DND-41 (cell line): ENCODE results near the gene LYL1.
A peak's percentile ranks its signal among the peaks of the same experiment; 100 is the strongest.

Experiments
- ATAC-seq: fragments of 200-7000 bp; cut with Tn5 transposase; 3 replicates; pipeline ENCODE4 v1.9.1; 2021; ENCODE audit warnings: low read depth; ENCODE audit not compliant: insufficient read depth
- DNase-seq: peaks from one replicate; pipeline ENCODE4 v3.0.0-alpha.2; 2020
- H2AFZ ChIP-seq: 2 replicates; pipeline ENCODE4 v1.6.0; 2012; ENCODE audit warnings: low read depth, low read length
- H3K27ac ChIP-seq: 2 replicates; pipeline ENCODE4 v1.5.1; 2012; ENCODE audit warnings: low read length, inconsistent platforms
- H3K27me3 ChIP-seq: fragments of 200-600 bp; sonication (generic); 2 replicates; pipeline ENCODE4 v1.6.0; 2012; ENCODE audit warnings: low read length, mild to moderate bottlenecking, inconsistent platforms; ENCODE audit not compliant: insufficient read depth, poor library complexity
- H3K36me3 ChIP-seq: 2 replicates; pipeline ENCODE4 v1.5.1; 2012; ENCODE audit warnings: low read length, inconsistent platforms; ENCODE audit not compliant: insufficient read depth
- H3K4me1 ChIP-seq: 2 replicates; pipeline ENCODE4 v1.5.1; 2012; ENCODE audit warnings: mild to moderate bottlenecking, low read length; ENCODE audit not compliant: insufficient read depth
- H3K4me2 ChIP-seq: 2 replicates; pipeline ENCODE4 v1.6.0; 2012; ENCODE audit warnings: mild to moderate bottlenecking, moderate library complexity, low read length, inconsistent platforms; ENCODE audit not compliant: insufficient read depth
- H3K4me3 ChIP-seq, 2 experiments: fragments of 200-600 bp in 1 of 2; shearing (Covaris generic) in 1 of 2; 2 replicates each; pipeline ENCODE4 v1.5.1; 2012 to 2016; ENCODE audit warnings: inconsistent platforms in 2 of 2, low read length in 2 of 2, mild to moderate bottlenecking in 2 of 2, low read depth in 1 of 2, moderate library complexity in 1 of 2
- H3K79me2 ChIP-seq: 2 replicates; pipeline ENCODE4 v1.6.0; 2012; ENCODE audit warnings: low read length, inconsistent platforms; ENCODE audit not compliant: insufficient read depth
- H3K9ac ChIP-seq: 2 replicates; pipeline ENCODE4 v1.6.0; 2012; ENCODE audit warnings: low read depth, mild to moderate bottlenecking, inconsistent platforms, low read length, moderate library complexity
- H3K9me3 ChIP-seq: 2 replicates; pipeline ENCODE4 v1.5.1; 2012; ENCODE audit warnings: low read length, moderate library complexity, mild to moderate bottlenecking, inconsistent platforms; ENCODE audit not compliant: insufficient read depth, severe bottlenecking
- H4K20me1 ChIP-seq: 2 replicates; pipeline ENCODE4 v1.6.0; 2012; ENCODE audit warnings: low read length; ENCODE audit not compliant: insufficient read depth
- EZH2 ChIP-seq: IDR thresholded peaks from 3 replicates; pipeline ENCODE4 v1.6.1; 2012; ENCODE audit warnings: borderline replicate concordance, low read depth, mild to moderate bottlenecking, moderate library complexity, low read length, inconsistent platforms; ENCODE audit not compliant: severe bottlenecking
- TF ChIP-seq, protein P1 (sequence below): IDR thresholded peaks from 2 replicates; pipeline ENCODE4 v1.5.1; 2012; ENCODE audit warnings: borderline replicate concordance, low read length, moderate library complexity, mild to moderate bottlenecking; ENCODE audit not compliant: poor library complexity, severe bottlenecking; ENCODE audit errors: extremely low read depth

The LYL1 gene

DNA sequence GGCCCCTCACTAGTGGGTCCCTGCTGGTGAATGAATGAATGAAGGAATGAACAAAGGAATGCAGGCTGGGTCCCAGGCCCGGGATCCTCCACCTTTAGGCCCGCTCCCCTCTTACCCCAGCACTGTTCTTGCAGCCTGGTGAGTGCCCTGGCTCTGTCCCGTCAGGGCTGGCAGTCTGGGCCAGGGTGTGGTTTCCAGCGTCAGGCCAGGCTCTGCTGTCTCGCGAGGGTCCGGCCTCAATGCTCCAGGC lies 317 bp downstream of the LYL1 start:
- peak overlapping the region; percentile 55 for H3K4me2 ChIP-seq
- TF ChIP-seq EZH2: no peak
- TF ChIP-seq, protein P1, sequence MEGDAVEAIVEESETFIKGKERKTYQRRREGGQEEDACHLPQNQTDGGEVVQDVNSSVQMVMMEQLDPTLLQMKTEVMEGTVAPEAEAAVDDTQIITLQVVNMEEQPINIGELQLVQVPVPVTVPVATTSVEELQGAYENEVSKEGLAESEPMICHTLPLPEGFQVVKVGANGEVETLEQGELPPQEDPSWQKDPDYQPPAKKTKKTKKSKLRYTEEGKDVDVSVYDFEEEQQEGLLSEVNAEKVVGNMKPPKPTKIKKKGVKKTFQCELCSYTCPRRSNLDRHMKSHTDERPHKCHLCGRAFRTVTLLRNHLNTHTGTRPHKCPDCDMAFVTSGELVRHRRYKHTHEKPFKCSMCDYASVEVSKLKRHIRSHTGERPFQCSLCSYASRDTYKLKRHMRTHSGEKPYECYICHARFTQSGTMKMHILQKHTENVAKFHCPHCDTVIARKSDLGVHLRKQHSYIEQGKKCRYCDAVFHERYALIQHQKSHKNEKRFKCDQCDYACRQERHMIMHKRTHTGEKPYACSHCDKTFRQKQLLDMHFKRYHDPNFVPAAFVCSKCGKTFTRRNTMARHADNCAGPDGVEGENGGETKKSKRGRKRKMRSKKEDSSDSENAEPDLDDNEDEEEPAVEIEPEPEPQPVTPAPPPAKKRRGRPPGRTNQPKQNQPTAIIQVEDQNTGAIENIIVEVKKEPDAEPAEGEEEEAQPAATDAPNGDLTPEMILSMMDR: no peak
- H3K4me1 ChIP-seq: peaks cover 36% of the 10 kb centered on the region
- H3K36me3 ChIP-seq: peaks cover 2% of the 10 kb centered on the region
- ATAC-seq (no peak), DNase-seq (no peak)
- H3K4me3 ChIP-seq: peak overlapping the region in 1 of 2 experiments; percentile 48; a peak in 2 of 4 replicates
- no peak overlapping the region for H3K27ac ChIP-seq
- H3K27me3 ChIP-seq: peaks cover 9% of the 10 kb centered on the region
- no peaks in the 10 kb centered on the region for H3K9me3 ChIP-seq
- H3K9ac ChIP-seq: peak overlapping the region; percentile 44; the same call in 1 of the 2 replicates
- peak overlapping the region; percentile 30; the same call in 1 of the 2 replicates for H2AFZ ChIP-seq
- H4K20me1 ChIP-seq: no peaks in the 10 kb centered on the region
- no peaks in the 10 kb centered on the region for H3K79me2 ChIP-seq

GRCh38 chr19:13101590-13102415 lies 855 bp downstream of the LYL1 start:
- no peak for ATAC-seq
- no peak for TF ChIP-seq EZH2
- TF ChIP-seq, protein P1: no peak
- Histone ChIP-seq H3K79me2 (no peaks in the 10 kb centered on the region), H2AFZ (peak overlapping the region; percentile 30; the same call in 1 of the 2 replicates), H3K27ac (no peak overlapping the region), H3K4me1 (peaks cover 36% of the 10 kb centered on the region), H3K9me3 (no peaks in the 10 kb centered on the region), H3K4me2 (peak overlapping the region; percentile 55), H3K36me3 (no peaks in the 10 kb centered on the region; the same call in 1 of the 2 replicates), H3K4me3 (peak overlapping the region in 1 of 2 experiments; percentile 48; a peak in 2 of 4 replicates), H3K27me3 (peaks cover 9% of the 10 kb centered on the region), H4K20me1 (no peaks in the 10 kb centered on the region), H3K9ac (peak overlapping the region; percentile 44; the same call in 1 of the 2 replicates)
- DNase-seq: no peak

DNA sequence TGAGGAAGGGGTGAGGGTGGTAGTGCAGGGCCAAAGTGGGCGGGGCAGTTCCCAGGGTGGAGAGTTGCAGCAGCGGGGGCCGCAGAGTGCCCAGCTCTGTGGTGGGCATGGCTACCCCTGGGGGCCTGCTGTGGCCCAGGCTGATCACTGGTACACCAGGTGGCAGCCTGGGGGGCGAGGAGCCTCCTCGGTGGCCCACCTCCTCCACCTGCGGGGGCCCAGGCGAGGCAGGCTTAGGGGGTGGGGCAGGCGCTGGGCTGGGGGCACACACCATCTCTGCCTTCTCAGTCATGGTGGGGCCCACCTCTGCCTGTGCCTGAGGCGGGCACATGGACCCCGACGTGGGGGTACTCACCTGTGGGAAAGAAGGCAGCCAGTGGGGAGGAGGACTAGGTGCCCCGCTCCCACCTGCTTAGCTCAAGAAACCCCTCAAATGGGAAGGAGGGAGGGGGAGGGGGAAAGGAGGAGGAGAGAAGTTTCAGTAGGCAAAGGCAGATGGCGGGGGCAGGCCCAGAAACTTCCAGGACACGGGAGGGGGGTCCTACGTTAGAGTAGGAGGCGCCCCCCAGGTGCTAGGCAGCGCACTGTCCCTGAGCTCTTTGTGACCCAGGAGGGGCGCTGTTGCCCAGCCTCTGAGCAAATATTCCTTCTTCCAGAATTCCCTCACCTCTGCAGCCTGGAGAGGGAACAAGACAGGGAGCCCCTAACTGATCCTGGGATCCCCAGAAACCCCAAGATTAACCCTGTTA lies 1.6 kb downstream of the LYL1 start:
- H2AFZ ChIP-seq: no peak overlapping the region
- TF ChIP-seq, protein P1: peak; percentile 19
- no peak for TF ChIP-seq EZH2
- H3K4me3 ChIP-seq: no peak overlapping the region
- H3K9ac ChIP-seq: no peak overlapping the region
- H3K79me2 ChIP-seq: no peaks in the 10 kb centered on the region
- H3K9me3 ChIP-seq: no peaks in the 10 kb centered on the region
- DNase-seq (no peak), ATAC-seq (no peak)
- H3K4me2 ChIP-seq: no peak overlapping the region
- peaks cover 36% of the 10 kb centered on the region for H3K4me1 ChIP-seq
- H4K20me1 ChIP-seq: no peaks in the 10 kb centered on the region
- H3K36me3 ChIP-seq: no peaks in the 10 kb centered on the region; the same call in 1 of the 2 replicates
- H3K27ac ChIP-seq: no peak overlapping the region
- peaks cover 9% of the 10 kb centered on the region for H3K27me3 ChIP-seq
